Measurements from ENCODE around the gene CALCB. TPM values are rescaled to one million over a fixed set of nuclear protein-coding genes. Genes with fewer than 3 reads are reported as not detected.

Gene CALCB
- total and polyA plus RNA-seq, 2 of the 8 experiments (the other 6 are each of a cell fraction or from before 2014, with no cell fraction given), result 3.7 to 4.2 TPM

DNA sequence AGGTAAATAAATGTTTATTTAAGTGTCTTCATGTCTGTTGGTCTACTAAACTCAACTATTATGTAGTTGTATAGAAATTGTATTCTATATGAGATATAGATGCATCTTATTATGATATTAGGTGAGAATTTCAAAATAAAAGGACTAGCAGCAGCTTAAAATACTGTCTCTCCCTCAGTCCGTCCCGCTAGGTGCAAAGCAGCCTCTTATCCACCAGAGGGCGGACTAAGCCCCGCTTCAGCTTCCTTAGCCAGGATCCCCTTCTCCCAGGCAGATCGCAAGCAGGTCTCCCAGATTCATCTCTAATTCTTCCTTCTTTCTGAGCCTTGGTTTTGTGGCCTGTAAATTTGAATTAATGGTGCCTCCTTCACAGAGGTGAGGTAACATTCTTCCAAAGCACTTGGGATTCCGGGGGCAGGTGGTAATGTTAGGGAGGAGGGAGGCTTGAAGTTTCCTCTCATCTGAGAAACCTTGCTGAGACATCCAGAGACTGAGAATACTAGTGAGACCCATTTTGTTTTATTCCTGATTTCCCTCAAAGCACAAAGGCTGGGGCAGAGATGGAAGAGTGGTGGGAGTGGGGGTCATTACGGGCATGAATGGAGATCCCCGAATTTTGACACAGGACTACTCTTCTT lies 27.8 kb downstream of the CALCB start:
- no peak overlapping the region for H2BK120ac ChIP-seq (replicated peaks; ENCODE audit: low read depth, low read length)
- 26% methylated on average over 8 of the region's 8 CpGs; no CpG with 5 or more reads in 1 of the 2 experiments for WGBS, 2 experiments (ENCODE audit: extremely low coverage in 1 of 2, insufficient coverage in 1 of 2, insufficient read length in 1 of 2, insufficient replicate concordance in 2 of 2, low coverage in 1 of 2, low lambda C conversion rate in 2 of 2, missing lambda C conversion rate in 1 of 2)
- H3K4me1 ChIP-seq (replicated peaks in 1 of 4; ENCODE audit: control insufficient read depth in 3 of 4, insufficient read depth in 4 of 4, low read length in 3 of 4), result no peaks in the 10 kb centered on the region; a peak in 1 of 7 replicates
- H3K4me2 ChIP-seq (ENCODE audit: insufficient read depth in 1 of 2, low read depth in 2 of 2, low read length in 2 of 2), result no peak overlapping the region
- no peak overlapping the region for H2AK5ac ChIP-seq (ENCODE audit: low read depth, low read length)
- H4K5ac ChIP-seq (ENCODE audit: insufficient read length, low read depth, low read length), result no peak overlapping the region
- no peaks in the 10 kb centered on the region for H3K79me2 ChIP-seq (ENCODE audit: control insufficient read depth in 1 of 2, insufficient read depth in 2 of 2, low read length in 2 of 2)
- no peaks in the 10 kb centered on the region; a peak in 1 of 7 replicates for H3K27me3 ChIP-seq (replicated peaks in 1 of 4; ENCODE audit: control insufficient read depth in 3 of 4, extremely low read depth in 1 of 4, insufficient read depth in 3 of 4, low read length in 3 of 4)
- FAIRE-seq (peak; percentile 89), DNase-seq (ENCODE audit: low read depth in 1 of 2, low spot score in 2 of 2) (peak; percentile 21 to 83)
- H3K23me2 ChIP-seq (ENCODE audit: low read depth, low read length), result no peaks in the 10 kb centered on the region
- H2BK20ac ChIP-seq (ENCODE audit: low read length), result no peak overlapping the region
- no peaks in the 10 kb centered on the region for H3K79me1 ChIP-seq (ENCODE audit: low read depth, low read length)
- H3K4me3 ChIP-seq (ENCODE audit: extremely low read depth in 1 of 4, insufficient read depth in 2 of 4, low read depth in 3 of 4, low read length in 4 of 4), result no peak overlapping the region
- no peak overlapping the region for H3K4ac ChIP-seq (replicated peaks; ENCODE audit: insufficient read length, low read depth, low read length)
- no peak overlapping the region for H2BK5ac ChIP-seq (ENCODE audit: low read depth, low read length)
- TF ChIP-seq TBP (IDR thresholded peaks at IDR 0.05; ENCODE audit: low read depth, low read length) (no peak), POLR2A (IDR thresholded peaks at IDR 0.05; ENCODE audit: control extremely low read depth in 1 of 2, low read depth in 2 of 2, low read length in 2 of 2) (no peak), CBX5 (IDR thresholded peaks at IDR 0.05; ENCODE audit: low read depth, low read length) (no peak), TAF1 (IDR thresholded peaks at IDR 0.05; ENCODE audit: low read depth, low read length) (no peak), RAD21 (IDR thresholded peaks at IDR 0.05 in 1 of 2, conservative IDR thresholded peaks at IDR 0.05 in 1 of 2; ENCODE audit: low read depth in 2 of 2, low read length in 2 of 2) (peak; percentile 92 to 93)
- TF ChIP-seq, protein P1, sequence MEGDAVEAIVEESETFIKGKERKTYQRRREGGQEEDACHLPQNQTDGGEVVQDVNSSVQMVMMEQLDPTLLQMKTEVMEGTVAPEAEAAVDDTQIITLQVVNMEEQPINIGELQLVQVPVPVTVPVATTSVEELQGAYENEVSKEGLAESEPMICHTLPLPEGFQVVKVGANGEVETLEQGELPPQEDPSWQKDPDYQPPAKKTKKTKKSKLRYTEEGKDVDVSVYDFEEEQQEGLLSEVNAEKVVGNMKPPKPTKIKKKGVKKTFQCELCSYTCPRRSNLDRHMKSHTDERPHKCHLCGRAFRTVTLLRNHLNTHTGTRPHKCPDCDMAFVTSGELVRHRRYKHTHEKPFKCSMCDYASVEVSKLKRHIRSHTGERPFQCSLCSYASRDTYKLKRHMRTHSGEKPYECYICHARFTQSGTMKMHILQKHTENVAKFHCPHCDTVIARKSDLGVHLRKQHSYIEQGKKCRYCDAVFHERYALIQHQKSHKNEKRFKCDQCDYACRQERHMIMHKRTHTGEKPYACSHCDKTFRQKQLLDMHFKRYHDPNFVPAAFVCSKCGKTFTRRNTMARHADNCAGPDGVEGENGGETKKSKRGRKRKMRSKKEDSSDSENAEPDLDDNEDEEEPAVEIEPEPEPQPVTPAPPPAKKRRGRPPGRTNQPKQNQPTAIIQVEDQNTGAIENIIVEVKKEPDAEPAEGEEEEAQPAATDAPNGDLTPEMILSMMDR (IDR thresholded peaks at IDR 0.05; ENCODE audit: control extremely low read depth in 1 of 3, insufficient read depth in 1 of 3, low read depth in 1 of 3, low read length in 3 of 3), result peak; percentile 87 to 95 (median 94)
- no peak overlapping the region for H3K23ac ChIP-seq (ENCODE audit: insufficient read length)
- no peak overlapping the region for H3K56ac ChIP-seq (replicated peaks; ENCODE audit: insufficient read length, low read depth, low read length)
- no peaks in the 10 kb centered on the region for H3K9me3 ChIP-seq (ENCODE audit: insufficient read depth in 2 of 2, low read depth in 1 of 2, low read length in 1 of 2)
- H4K91ac ChIP-seq (replicated peaks; ENCODE audit: insufficient read length, low read length), result no peak overlapping the region
- no peaks in the 10 kb centered on the region for H4K20me1 ChIP-seq (replicated peaks in 1 of 2; ENCODE audit: control insufficient read depth in 1 of 2, insufficient read depth in 2 of 2, low read length in 2 of 2)
- 0 out of 2 replicates have a peak overlapping the region, but pooled peaks have one; percentile 27 for H2AFZ ChIP-seq (ENCODE audit: low read length)
- H2BK12ac ChIP-seq (ENCODE audit: low read depth, low read length), result no peak overlapping the region
- ChIA-PET POLR2A (ENCODE audit: partially characterized antibody) (interaction anchor here (0.6 to 1.5 kb wide), 3 partner anchors 14 to 27 kb away, joined by 3 read pairs; partner anchors contain the start of gene CALCB), CTCF (ENCODE audit: partially characterized antibody) (interaction anchor here (0.6 to 13.8 kb wide), 41 partner anchors 10 to 232 kb away, joined by 3 to 177 read pairs (median 5); partner anchors contain the start of genes CALCB and INSC)
- H3K14ac ChIP-seq (ENCODE audit: insufficient read length), result no peak overlapping the region
- H3K27ac ChIP-seq (ENCODE audit: low read depth, low read length), result no peak overlapping the region
- no peak overlapping the region for H2BK15ac ChIP-seq (ENCODE audit: low read length)
- no peaks in the 10 kb centered on the region for H3K36me3 ChIP-seq (ENCODE audit: control insufficient read depth in 2 of 4, insufficient read depth in 4 of 4, low read length in 3 of 4)
- H3K18ac ChIP-seq (ENCODE audit: extremely low read depth, low read length), result 0 out of 2 replicates have a peak overlapping the region, but pooled peaks have one; percentile 5
- no peak overlapping the region for H4K8ac ChIP-seq (ENCODE audit: extremely low read depth, insufficient read depth, low read length)
- no peak overlapping the region for H3K9ac ChIP-seq (replicated peaks in 1 of 4; ENCODE audit: extremely low read depth in 1 of 4, low read depth in 3 of 4, low read length in 3 of 4)
